Heart right ventricle (tissue), 16 donors: ENCODE results near the gene KRT15. TPM values are rescaled to one million over a fixed set of nuclear protein-coding genes. Genes with fewer than 3 reads are reported as not detected.

Experiments
- ATAC-seq, 8 donors: fragments of 200-7000 bp; cut with Tn5 transposase; one replicate each; pipeline ENCODE4 v1.9.1; 2020; ENCODE audit warnings: mild to moderate bottlenecking in 8 of 8, moderate library complexity in 8 of 8, moderate number of reproducible peaks in 1 of 8
- DNase-seq, 2 donors: peaks; one replicate each; pipeline ENCODE4 v3.0.0-alpha.2; 2020
- H3K27ac ChIP-seq, 10 donors: fragments of 200-600 bp; sonication (generic) in 2 of 10; one replicate each; pipeline versions ENCODE4 v1.5.0 to v1.8.0; 2020 to 2022; ENCODE audit warnings: mild to moderate bottlenecking in 3 of 10
- H3K27me3 ChIP-seq, 7 donors: fragments of 200-600 bp; one replicate each; pipeline ENCODE4 v1.8.0; 2021 to 2022; ENCODE audit warnings: mild to moderate bottlenecking in 2 of 7
- H3K36me3 ChIP-seq, 9 donors: fragments of 200-600 bp; sonication (generic) in 1 of 9; one replicate each; pipeline versions ENCODE4 v1.5.0 to v1.8.0; 2020 to 2022; ENCODE audit warnings: mild to moderate bottlenecking in 2 of 9
- H3K4me1 ChIP-seq, 9 donors: fragments of 200-600 bp; sonication (generic) in 1 of 9; one replicate each; pipeline versions ENCODE4 v1.5.0 to v1.8.0; 2020 to 2022; ENCODE audit warnings: mild to moderate bottlenecking in 4 of 9
- H3K4me3 ChIP-seq, 10 donors: fragments of 200-600 bp; sonication (generic) in 2 of 10; one replicate each; pipeline versions ENCODE4 v1.5.0 to v1.8.0; 2020 to 2022; ENCODE audit warnings: mild to moderate bottlenecking in 7 of 10, moderate library complexity in 2 of 10
- H3K9me3 ChIP-seq, 11 donors: fragments of 200-600 bp in 10 of 11; sonication (generic) in 2 of 11; one replicate each; pipeline versions ENCODE4 v1.5.0 to v1.8.0; 2013 to 2022; ENCODE audit warnings: mild to moderate bottlenecking in 2 of 11, control low read depth in 1 of 11, moderate library complexity in 1 of 11
- CTCF ChIP-seq, 9 donors: fragments of 200-600 bp; sonication (generic) in 2 of 9; IDR thresholded peaks; one replicate each; pipeline versions ENCODE4 v1.5.0 to v1.8.0; 2021 to 2022; ENCODE audit warnings: antibody characterized with exemption in 9 of 9, mild to moderate bottlenecking in 5 of 9, moderate library complexity in 1 of 9
- WGBS, 2 donors: extraction: QIAGEN DNeasy Blood & Tissue Kit; methylation state at CpG; one replicate each; pipeline ENCODE4 v1.1.7; 2013; ENCODE audit warnings: inconsistent platforms in 1 of 2; 5-methylcytosine and 5-hydroxymethylcytosine counted together
- intact Hi-C, 10 donors: fragments of 100-400 bp; cut with DNase I; formaldehyde crosslinking; loops; one replicate each; pipeline versions ENCODE4 v1.11.1 to v1.14.2; 2022
- polyA plus RNA-seq, 2 donors: library from polyadenylated mRNA; stranded (reverse); fragments of 200-250 nt; gene quantifications; one replicate each; pipeline ENCODE4 v1.2.3, GENCODE V29; 2013
- total RNA-seq, 10 donors: library from RNA; stranded (reverse); fragmentation: NEBNext Ultra II Directional in 3 of 10; extraction: Animal tissue kit (Norgen Biotek cat#: 25700) in 3 of 10; gene quantifications; one replicate each; pipeline versions ENCODE4 v1.2.1 to v1.2.4, GENCODE V29; 2021 to 2023
- donor health status: Arrhythmogenic right ventricular cardiomyopathy.
- donor health status: ischemic (EF 13 %, LVEDD 7.1; RV severe dilation, severe dysfunction).
- donor health status: healthy with polysubstance abuse.
- donor health status: DM: no; HTN: yes; CAD: no.
- donor health status: DM: no; HTN: no; CAD: no.
- donor health status: ischemic (EF 25% LVEDD 6.9; RV normal size, moderate dysfunction).
- donor health status: ischemic (EF 25% LVEDD 5.7; RV mildly dilated, moderate dysfunction).
- donor health status: healthy.
- donor health status: DM: yes; HTN: yes; CAD: no.
- donor health status: Ischemic cardiomyopathy.
- donor health status: ischemic (EF 35%, LVEDD 5.7; RV mildly dilated, moderate dysfunction).
- donor health status: nonischemic (EF 11% LVEDD 7.7; RV severe dilation, severe dysfunction).
- donor health status: DM: yes; HTN: yes; CAD: no.
- donor health status: PGD.
- donor health status: ischemic (EF 29% LVEDD 5.4; RV normal size, mild dysfunction).
- donor health status: nonischemic (EF 23%, LVEDD 6.1; RV moderate dilation, normal function).

KRT15 gene
- total and polyA plus RNA-seq, 12 donors = 0.07 to 0.22 TPM; not detected in 10

DNA sequence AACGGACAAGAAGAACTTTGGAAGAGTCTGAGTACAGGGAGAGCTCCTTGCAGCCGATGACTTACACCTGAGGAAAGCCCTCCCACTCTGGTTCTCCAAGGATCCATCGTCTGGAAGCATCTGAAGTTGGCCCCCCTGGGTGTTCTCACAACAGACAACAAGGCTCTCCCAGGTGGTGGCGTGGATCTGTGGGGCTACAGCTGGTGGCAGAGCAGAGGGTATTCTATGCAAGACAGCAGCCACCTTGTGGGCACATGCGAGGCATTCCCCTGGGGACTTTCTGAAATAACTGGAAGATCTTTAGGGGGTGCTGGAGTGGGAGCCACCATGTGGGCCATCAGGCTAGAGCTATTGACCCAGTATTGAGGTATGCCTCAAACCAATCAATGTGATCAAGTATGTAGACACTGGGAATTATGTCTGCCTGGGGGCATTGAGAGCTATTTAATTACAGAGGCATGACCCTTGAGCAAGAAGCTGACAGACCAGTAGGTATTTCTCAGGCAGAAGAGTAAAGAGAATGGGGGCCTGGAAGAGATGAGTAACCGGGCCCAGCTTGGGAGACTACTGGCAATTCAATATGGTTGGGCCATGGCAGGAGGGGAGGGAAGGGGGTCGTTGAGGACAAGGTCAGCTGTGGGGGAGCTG lies 16.3 kb upstream of the KRT15 start:
- intact Hi-C loops = no loop called here
- Histone ChIP-seq H3K27ac (no peak overlapping the region), H3K4me3 (no peak overlapping the region), H3K36me3 (no peaks in the 10 kb centered on the region), H3K9me3 (no peaks in the 10 kb centered on the region), H3K27me3 (peaks cover 0 to 75% (median 61%) of the 10 kb centered on the region in 7 donors), H3K4me1 (no peaks in the 10 kb centered on the region)
- no peak for ATAC-seq
- WGBS, 2 donors = 68 to 70% methylated on average over 7 of the region's 7 CpGs
- TF ChIP-seq CTCF (IDR thresholded peaks at IDR 0.05) = no peak
- no peak for DNase-seq

DNA sequence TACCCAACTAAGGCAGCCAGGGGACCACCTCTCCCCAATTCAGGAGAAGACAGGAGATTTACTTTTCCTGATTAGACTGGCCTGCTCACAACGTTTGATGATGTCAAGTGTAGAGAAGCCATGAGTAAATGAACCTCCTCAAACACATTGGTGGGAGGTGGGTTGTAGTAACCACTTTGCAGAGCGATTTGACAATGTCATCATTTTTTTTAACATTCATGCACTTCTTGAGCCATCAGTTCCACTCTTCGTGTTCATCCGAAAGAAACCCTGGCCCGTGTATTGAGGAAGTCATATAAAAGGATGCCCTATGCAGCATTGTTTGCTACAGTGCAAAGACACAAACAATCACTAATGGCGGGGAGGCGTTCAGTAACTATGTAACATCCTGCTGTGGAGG lies 14.9 kb upstream of the KRT15 start:
- H3K4me3 ChIP-seq = no peak overlapping the region
- H3K9me3 ChIP-seq = no peaks in the 10 kb centered on the region
- DNase-seq (no peak), ATAC-seq (no peak)
- H3K4me1 ChIP-seq = no peaks in the 10 kb centered on the region
- intact Hi-C loops = no loop called here
- no peaks in the 10 kb centered on the region for H3K36me3 ChIP-seq
- 79 to 83% methylated on average over 7 of the region's 7 CpGs for WGBS, 2 donors
- no peak for TF ChIP-seq CTCF (IDR thresholded peaks at IDR 0.05)
- peaks cover 0 to 84% (median 68%) of the 10 kb centered on the region in 7 donors for H3K27me3 ChIP-seq
- H3K27ac ChIP-seq = no peak overlapping the region

DNA sequence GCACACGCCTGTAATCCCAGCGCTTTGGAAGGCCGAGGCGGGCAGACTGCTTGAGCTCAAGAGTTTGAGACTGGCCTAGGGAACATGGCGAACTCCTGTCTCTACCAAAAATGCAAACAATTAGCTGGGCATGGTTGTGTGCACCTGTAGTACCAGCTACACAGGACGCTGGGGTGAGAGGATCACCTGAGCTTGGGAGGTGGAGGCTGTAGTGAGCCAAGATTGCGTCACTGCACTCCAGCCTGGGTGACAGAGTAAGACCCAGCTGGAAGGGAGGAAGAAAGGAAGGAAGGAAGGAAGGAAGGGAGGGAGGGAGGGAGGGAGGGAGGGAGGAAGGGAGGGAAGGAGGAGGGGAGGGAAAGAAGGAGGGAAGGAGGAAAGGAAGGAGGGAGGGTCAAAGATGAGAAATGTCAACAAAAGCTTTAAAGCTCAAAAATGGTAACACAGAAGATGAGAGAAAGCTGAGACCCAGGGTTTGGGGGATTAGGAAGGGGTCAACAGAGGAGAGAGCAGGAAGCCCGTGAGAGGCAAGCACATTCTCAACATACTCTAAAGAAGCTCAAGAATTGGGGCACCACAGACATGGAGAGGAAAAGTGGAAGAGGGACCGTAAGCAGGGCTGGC lies 14.4 kb upstream of the KRT15 start:
- no peak overlapping the region for H3K4me3 ChIP-seq
- no peaks in the 10 kb centered on the region for H3K9me3 ChIP-seq
- no peak for TF ChIP-seq CTCF (IDR thresholded peaks at IDR 0.05)
- WGBS, 2 donors = 77 to 84% methylated on average over 9 of the region's 9 CpGs
- no peak for DNase-seq
- peaks cover 3 to 86% (median 74%) of the 10 kb centered on the region in 7 donors for H3K27me3 ChIP-seq
- intact Hi-C loops = no loop called here
- H3K27ac ChIP-seq = no peak overlapping the region
- H3K36me3 ChIP-seq = no peaks in the 10 kb centered on the region
- peaks cover 0 to 4% (median 3%) of the 10 kb centered on the region in 9 donors for H3K4me1 ChIP-seq
- no peak for ATAC-seq

DNA sequence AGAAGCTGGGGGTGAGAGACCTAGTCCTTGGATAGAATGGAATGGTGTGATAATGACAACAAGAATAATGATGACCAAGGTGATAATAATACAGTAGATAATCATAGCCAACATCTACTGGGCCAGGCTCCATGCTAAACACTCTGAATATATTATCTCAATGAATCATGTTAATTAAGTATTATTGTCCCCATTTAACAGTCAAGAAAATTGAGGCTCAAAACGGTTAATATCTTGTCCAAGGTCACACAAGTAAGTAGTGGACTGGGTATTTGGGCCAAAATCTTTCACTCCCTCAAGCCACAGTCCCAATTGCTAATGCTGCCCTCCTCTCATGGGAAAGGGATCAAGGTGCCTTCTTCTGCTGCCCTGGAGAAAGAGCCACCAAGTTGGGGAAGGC lies 13.3 kb upstream of the KRT15 start:
- Histone ChIP-seq H3K36me3 (no peaks in the 10 kb centered on the region), H3K27me3 (peaks cover 8 to 90% (median 85%) of the 10 kb centered on the region in 7 donors), H3K4me3 (no peak overlapping the region), H3K9me3 (no peaks in the 10 kb centered on the region), H3K4me1 (peaks cover 0 to 11% (median 8%) of the 10 kb centered on the region in 9 donors), H3K27ac (no peak overlapping the region)
- no peak for TF ChIP-seq CTCF (IDR thresholded peaks at IDR 0.05)
- 59 to 69% methylated on average over 1 of the region's 1 CpG for WGBS, 2 donors
- DNase-seq (no peak), ATAC-seq (no peak)
- intact Hi-C loops = no loop called here
